Loucy (cell line): Measurements from ENCODE around the gene CHI3L2.

ENCODE experiments used
- EZH2phosphoT487 ChIP-seq: fragments of 200-600 bp; IDR thresholded peaks from 2 replicates; pipeline ENCODE4 v1.6.1; 2018; ENCODE audit warnings: antibody characterized with exemption, mild to moderate bottlenecking, moderate library complexity, borderline replicate concordance
- TF ChIP-seq, protein P1 (sequence below): fragments of 200-600 bp; sonication (generic); conservative IDR thresholded peaks from 2 replicates; pipeline ENCODE4 v1.5.1; 2014; ENCODE audit warnings: mild to moderate bottlenecking, antibody characterized with exemption, low read length

DNA sequence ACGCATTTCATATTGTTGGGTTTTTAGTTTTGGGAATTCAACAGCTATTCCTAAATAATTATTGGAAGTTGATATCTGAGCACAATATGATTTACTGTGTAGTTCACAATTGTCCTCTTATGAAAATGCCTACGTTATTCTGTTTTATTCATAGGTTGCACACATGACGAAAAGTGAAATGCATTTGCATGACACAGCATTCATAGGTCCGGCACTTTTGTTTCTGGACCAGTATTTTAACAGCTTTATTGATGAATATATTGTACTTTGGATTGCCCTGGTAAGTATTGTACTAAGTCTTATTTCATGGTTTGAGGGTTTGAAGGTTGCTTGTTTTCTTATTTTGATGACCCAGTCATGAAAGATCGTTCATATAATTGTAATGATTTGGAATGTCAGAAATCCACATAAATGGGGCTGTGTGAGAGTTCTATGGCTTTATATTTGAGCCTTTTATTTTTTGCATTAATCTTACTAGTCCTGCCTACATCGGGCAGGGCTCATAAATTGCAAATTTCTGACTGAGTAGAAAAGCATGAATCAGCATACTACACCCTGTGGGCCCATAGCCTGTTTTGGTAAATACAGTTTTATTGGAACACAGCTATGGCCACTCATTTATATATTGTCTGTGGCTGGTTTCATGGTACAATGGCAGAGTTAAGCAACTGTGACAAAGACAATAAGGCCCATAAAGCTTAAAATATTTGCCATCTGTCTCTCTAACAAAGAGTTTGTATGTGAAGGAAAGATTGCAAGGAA lies 44.0 kb upstream of the CHI3L2 start:
- TF ChIP-seq, protein P1, sequence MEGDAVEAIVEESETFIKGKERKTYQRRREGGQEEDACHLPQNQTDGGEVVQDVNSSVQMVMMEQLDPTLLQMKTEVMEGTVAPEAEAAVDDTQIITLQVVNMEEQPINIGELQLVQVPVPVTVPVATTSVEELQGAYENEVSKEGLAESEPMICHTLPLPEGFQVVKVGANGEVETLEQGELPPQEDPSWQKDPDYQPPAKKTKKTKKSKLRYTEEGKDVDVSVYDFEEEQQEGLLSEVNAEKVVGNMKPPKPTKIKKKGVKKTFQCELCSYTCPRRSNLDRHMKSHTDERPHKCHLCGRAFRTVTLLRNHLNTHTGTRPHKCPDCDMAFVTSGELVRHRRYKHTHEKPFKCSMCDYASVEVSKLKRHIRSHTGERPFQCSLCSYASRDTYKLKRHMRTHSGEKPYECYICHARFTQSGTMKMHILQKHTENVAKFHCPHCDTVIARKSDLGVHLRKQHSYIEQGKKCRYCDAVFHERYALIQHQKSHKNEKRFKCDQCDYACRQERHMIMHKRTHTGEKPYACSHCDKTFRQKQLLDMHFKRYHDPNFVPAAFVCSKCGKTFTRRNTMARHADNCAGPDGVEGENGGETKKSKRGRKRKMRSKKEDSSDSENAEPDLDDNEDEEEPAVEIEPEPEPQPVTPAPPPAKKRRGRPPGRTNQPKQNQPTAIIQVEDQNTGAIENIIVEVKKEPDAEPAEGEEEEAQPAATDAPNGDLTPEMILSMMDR = no peak
- no peak for TF ChIP-seq EZH2phosphoT487
